Effector memory CD4-positive, alpha-beta T cell (primary cell): Measurements from ENCODE around the gene NCDN.

Experiments used
- DNase-seq, 3 donors: peaks; one replicate each; pipeline ENCODE4 v3.0.0-alpha.2; 2020
- H3K27ac ChIP-seq: 2 replicates; pipeline ENCODE4 v1.7.0; 2013; ENCODE audit warnings: mild to moderate bottlenecking, low read length, moderate library complexity; ENCODE audit not compliant: insufficient read depth, poor library complexity, severe bottlenecking
- H3K27me3 ChIP-seq: replicated peaks from 2 replicates; pipeline ENCODE4 v1.7.0; 2013; ENCODE audit warnings: mild to moderate bottlenecking, low read length; ENCODE audit not compliant: insufficient read depth, control insufficient read depth, poor library complexity, severe bottlenecking
- H3K36me3 ChIP-seq: 2 replicates; pipeline ENCODE4 v1.7.0; 2013; ENCODE audit warnings: mild to moderate bottlenecking, low read length, moderate library complexity; ENCODE audit not compliant: control insufficient read depth, insufficient read depth
- H3K4me1 ChIP-seq: 2 replicates; pipeline ENCODE4 v1.7.0; 2013; ENCODE audit warnings: low read length, mild to moderate bottlenecking; ENCODE audit not compliant: control insufficient read depth, insufficient read depth, poor library complexity, severe bottlenecking
- H3K4me3 ChIP-seq: 2 replicates; pipeline ENCODE4 v1.7.0; 2013; ENCODE audit warnings: low read length, low read depth, mild to moderate bottlenecking; ENCODE audit not compliant: insufficient read depth, poor library complexity, severe bottlenecking
- H3K9me3 ChIP-seq: 2 replicates; pipeline ENCODE4 v1.7.0; 2013; ENCODE audit warnings: mild to moderate bottlenecking, low read length, moderate library complexity; ENCODE audit not compliant: control insufficient read depth

NCDN gene

DNA sequence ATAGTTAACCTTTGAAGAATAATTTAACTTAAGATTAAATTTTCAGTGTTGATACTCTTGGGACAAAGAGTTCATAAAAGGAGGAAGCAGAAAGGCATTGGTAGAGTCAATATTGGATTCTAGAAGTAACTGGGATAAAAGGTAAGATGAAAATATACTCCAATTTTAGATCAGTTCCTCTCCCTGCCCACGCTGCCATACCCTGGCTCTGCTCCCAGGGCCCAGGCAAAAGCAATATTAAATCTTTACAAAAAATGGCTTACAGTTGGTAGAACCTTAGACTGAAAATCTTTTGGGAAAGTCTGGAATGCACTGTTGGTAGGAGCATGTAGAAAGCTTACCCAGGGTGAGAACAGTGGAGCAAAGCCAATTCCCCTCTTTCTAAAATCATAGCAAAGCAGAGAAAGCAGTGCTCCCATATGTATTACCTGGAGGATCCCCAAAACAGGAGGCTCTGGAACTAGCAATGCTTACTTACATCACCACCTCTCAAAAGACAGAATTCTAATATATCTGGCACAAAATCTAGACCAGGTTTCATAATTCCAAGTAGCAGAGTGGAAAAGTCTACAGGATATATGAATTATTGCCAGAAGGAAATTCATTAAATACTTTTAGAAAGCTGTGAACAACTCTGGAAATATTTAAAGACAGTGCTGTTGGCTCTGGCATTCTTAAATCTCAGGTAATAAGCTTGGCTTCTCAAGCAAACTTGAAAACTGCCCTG lies 24.9 kb upstream of the NCDN start:
- Histone ChIP-seq H3K4me3 (no peak overlapping the region), H3K4me1 (peaks cover 6% of the 10 kb centered on the region), H3K27me3 (no peaks in the 10 kb centered on the region), H3K36me3 (peaks cover 7% of the 10 kb centered on the region), H3K27ac (no peak overlapping the region), H3K9me3 (no peaks in the 10 kb centered on the region)
- DNase-seq, result no peak

- H3K27me3 ChIP-seq, result no peaks in the 10 kb centered on the region
- H3K4me3 ChIP-seq, result no peak overlapping the region
- H3K27ac ChIP-seq, result no peak overlapping the region
- peaks cover 7% of the 10 kb centered on the region for H3K36me3 ChIP-seq
- H3K4me1 ChIP-seq, result peaks cover 13% of the 10 kb centered on the region
- H3K9me3 ChIP-seq, result no peaks in the 10 kb centered on the region
- DNase-seq, result no peak
Measured at GRCh38 chr1:35533586-35533985, 24.0 kb upstream of the NCDN start.

DNA sequence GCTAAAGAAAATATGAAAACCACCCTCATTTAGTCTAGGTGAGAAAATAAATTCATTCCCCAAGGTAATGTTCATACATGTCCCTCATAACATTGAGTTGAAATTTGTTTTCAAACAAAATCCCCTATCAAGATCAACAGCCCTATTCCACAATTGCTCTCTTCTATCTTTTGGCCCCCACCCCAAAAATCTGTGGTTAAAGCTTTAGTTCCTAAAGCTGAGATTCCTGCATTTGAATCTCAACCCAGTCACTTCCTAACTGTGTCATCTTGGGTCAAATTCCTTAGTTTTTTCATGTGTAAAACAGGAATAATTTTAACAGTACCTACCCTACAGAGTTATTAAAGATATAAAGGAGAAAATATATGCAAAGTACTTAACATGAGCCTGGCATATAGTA lies 22.4 kb upstream of the NCDN start:
- Histone ChIP-seq H3K4me3 (no peak overlapping the region), H3K4me1 (peaks cover 21% of the 10 kb centered on the region), H3K27me3 (no peaks in the 10 kb centered on the region), H3K27ac (no peak overlapping the region), H3K36me3 (peaks cover 7% of the 10 kb centered on the region), H3K9me3 (no peaks in the 10 kb centered on the region)
- no peak for DNase-seq

DNA sequence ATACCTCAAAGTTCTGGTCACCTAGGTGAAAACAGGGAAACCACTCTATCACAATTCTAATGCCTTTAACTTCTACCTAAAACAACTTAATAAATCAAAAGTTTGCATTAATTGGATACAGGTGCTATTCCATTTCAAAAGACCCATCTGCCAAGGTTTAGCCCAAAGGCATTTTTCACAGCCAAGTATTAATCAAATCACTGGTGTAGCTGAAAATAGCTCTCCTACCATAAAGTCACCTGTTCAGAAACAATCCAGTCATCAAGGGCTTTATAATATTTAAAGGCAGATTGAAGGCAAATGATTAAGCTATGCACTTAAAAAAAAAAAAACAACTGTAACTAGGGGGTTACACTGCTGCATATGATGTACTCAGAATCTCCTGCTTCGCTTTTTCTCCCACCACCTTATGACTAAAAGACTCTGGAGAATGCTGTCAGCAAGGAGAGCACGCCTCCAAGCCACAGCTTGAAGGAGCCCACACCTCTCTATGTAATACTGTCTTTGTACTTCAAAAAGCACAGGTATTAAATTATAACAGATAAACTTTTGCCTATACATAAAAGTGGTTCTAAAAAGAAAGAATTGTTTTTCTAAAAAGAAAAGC lies 20.9 kb upstream of the NCDN start:
- Histone ChIP-seq H3K9me3 (no peaks in the 10 kb centered on the region), H3K4me1 (peaks cover 21% of the 10 kb centered on the region), H3K27ac (no peak overlapping the region), H3K36me3 (no peaks in the 10 kb centered on the region), H3K4me3 (no peak overlapping the region), H3K27me3 (no peaks in the 10 kb centered on the region)
- DNase-seq, result no peak

GRCh38 chr1:35537806-35538205 lies 19.8 kb upstream of the NCDN start:
- Histone ChIP-seq H3K27ac (peak overlapping the region; percentile 57), H3K9me3 (no peaks in the 10 kb centered on the region), H3K4me1 (peaks cover 21% of the 10 kb centered on the region), H3K27me3 (no peaks in the 10 kb centered on the region), H3K36me3 (no peaks in the 10 kb centered on the region), H3K4me3 (no peak overlapping the region)
- DNase-seq, result no peak

GRCh38 chr1:35539073-35539823 lies 18.4 kb upstream of the NCDN start:
- peaks cover 21% of the 10 kb centered on the region for H3K4me1 ChIP-seq
- DNase-seq, result peak in 1 of 3 donors; percentile 13
- no peak overlapping the region for H3K4me3 ChIP-seq
- no peaks in the 10 kb centered on the region for H3K36me3 ChIP-seq
- peak overlapping the region; percentile 57 for H3K27ac ChIP-seq
- no peaks in the 10 kb centered on the region for H3K9me3 ChIP-seq
- H3K27me3 ChIP-seq, result no peaks in the 10 kb centered on the region

DNA sequence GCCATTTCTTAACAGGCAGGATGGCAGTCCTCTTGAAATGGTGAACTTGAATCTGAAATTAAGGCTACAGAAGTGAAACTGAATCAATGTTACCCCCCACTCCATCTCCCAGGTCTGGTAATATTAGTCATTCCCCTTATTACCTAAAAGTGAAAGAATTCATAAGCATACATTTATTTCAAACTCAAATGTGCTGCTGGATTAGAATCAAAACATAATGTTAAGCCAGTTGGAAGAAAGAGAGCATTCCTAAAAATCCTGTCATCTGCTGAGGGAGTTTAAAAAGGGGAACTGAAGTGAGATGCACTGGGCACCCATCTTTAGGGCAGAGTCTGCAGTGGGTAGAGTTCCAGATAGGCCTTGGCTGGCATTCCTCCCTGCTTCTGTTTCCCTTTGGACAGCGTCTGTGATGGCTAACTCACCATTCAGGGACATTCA lies 17.8 kb upstream of the NCDN start:
- H3K4me3 ChIP-seq, result no peak overlapping the region
- H3K36me3 ChIP-seq, result no peaks in the 10 kb centered on the region
- H3K27me3 ChIP-seq, result no peaks in the 10 kb centered on the region
- peaks cover 23% of the 10 kb centered on the region for H3K4me1 ChIP-seq
- peak overlapping the region; percentile 57 for H3K27ac ChIP-seq
- no peaks in the 10 kb centered on the region for H3K9me3 ChIP-seq
- DNase-seq, result no peak

DNA sequence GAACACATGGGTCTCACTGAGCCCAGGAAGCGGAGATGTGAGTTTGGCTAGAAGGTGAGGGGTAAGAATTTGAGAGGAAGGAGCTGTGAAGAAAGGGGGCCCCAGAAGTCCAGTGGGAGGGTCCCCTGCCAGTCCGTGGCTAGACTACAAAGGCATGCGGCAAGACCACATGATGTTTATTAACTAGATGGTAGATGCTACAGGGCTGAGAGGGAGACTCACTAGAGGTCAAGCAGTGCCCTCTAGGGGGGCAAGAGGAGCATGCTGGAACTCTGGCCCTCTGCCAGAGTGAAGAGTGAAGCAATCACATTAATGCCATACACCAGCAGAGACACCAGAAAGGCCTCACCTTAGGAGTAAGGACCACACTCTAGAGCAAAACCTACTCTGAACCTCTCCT lies 12.6 kb upstream of the NCDN start:
- Histone ChIP-seq H3K9me3 (no peaks in the 10 kb centered on the region), H3K36me3 (no peaks in the 10 kb centered on the region), H3K4me3 (no peak overlapping the region), H3K4me1 (peaks cover 3% of the 10 kb centered on the region), H3K27me3 (no peaks in the 10 kb centered on the region), H3K27ac (no peak overlapping the region)
- DNase-seq, result peak; percentile 23 to 36 (median 36)

GRCh38 chr1:35546614-35547013 lies 11.0 kb upstream of the NCDN start:
- H3K9me3 ChIP-seq, result no peaks in the 10 kb centered on the region
- no peak overlapping the region for H3K27ac ChIP-seq
- no peak for DNase-seq
- no peak overlapping the region for H3K4me3 ChIP-seq
- H3K36me3 ChIP-seq, result no peaks in the 10 kb centered on the region
- H3K27me3 ChIP-seq, result no peaks in the 10 kb centered on the region
- H3K4me1 ChIP-seq, result peaks cover 3% of the 10 kb centered on the region

- H3K4me1 ChIP-seq, result peaks cover 16% of the 10 kb centered on the region
- no peaks in the 10 kb centered on the region for H3K27me3 ChIP-seq
- H3K36me3 ChIP-seq, result peaks cover 18% of the 10 kb centered on the region
- no peak overlapping the region for H3K4me3 ChIP-seq
- no peak for DNase-seq
- H3K27ac ChIP-seq, result no peak overlapping the region
- no peaks in the 10 kb centered on the region for H3K9me3 ChIP-seq
Measured at GRCh38 chr1:35553851-35554250, 3.7 kb upstream of the NCDN start.
